ENCODE results near the gene MEIKIN.

MEIKIN gene

GRCh38 chr5:131945551-131946168 lies at the start of gene MEIKIN:
MEIKIN (minus strand) TSS chr5:131945663; CDS start chr5:131945505, 158 bp downstream.
- in situ Hi-C loops (cut with HindIII; ENCODE audit: low sequenced_read_pairs) = no loop called here

- in situ Hi-C loops (cut with HindIII; ENCODE audit: low sequenced_read_pairs) = no loop called here
Observed at GRCh38 chr5:131994533-131995226, 49.2 kb upstream of the MEIKIN start.

GRCh38 chr5:131994090-131994489 lies 48.6 kb upstream of the MEIKIN start:
- in situ Hi-C loops (cut with HindIII; ENCODE audit: low sequenced_read_pairs) = no loop called here

GRCh38 chr5:131993676-131994075 lies 48.2 kb upstream of the MEIKIN start:
- in situ Hi-C loops (cut with HindIII; ENCODE audit: low sequenced_read_pairs) = no loop called here

GRCh38 chr5:131992370-131992769 lies 46.9 kb upstream of the MEIKIN start:
- in situ Hi-C loops (cut with HindIII; ENCODE audit: low sequenced_read_pairs) = no loop called here

GRCh38 chr5:131991593-131992324 lies 46.3 kb upstream of the MEIKIN start:
- in situ Hi-C loops (cut with HindIII; ENCODE audit: low sequenced_read_pairs) = no loop called here

- in situ Hi-C loops (cut with HindIII; ENCODE audit: low sequenced_read_pairs) = no loop called here
Observed at GRCh38 chr5:131990716-131991115, 45.3 kb upstream of the MEIKIN start.

GRCh38 chr5:131988601-131989000 lies 43.1 kb upstream of the MEIKIN start:
- in situ Hi-C loops (cut with HindIII; ENCODE audit: low sequenced_read_pairs) = no loop called here

- in situ Hi-C loops (cut with HindIII; ENCODE audit: low sequenced_read_pairs) = no loop called here
Observed at GRCh38 chr5:131987251-131987650, 41.8 kb upstream of the MEIKIN start.

GRCh38 chr5:131986161-131986912 lies 40.9 kb upstream of the MEIKIN start:
- in situ Hi-C loops (cut with HindIII; ENCODE audit: low sequenced_read_pairs) = no loop called here

GRCh38 chr5:131984956-131985665 lies 39.6 kb upstream of the MEIKIN start:
- in situ Hi-C loops (cut with HindIII; ENCODE audit: low sequenced_read_pairs) = no loop called here

GRCh38 chr5:131983244-131983771 lies 37.8 kb upstream of the MEIKIN start:
- in situ Hi-C loops (cut with HindIII; ENCODE audit: low sequenced_read_pairs) = no loop called here

- in situ Hi-C loops (cut with HindIII; ENCODE audit: low sequenced_read_pairs) = no loop called here
Observed at GRCh38 chr5:131981516-131981915, 36.1 kb upstream of the MEIKIN start.

GRCh38 chr5:131980696-131981095 lies 35.2 kb upstream of the MEIKIN start:
- in situ Hi-C loops (cut with HindIII; ENCODE audit: low sequenced_read_pairs) = no loop called here

- in situ Hi-C loops (cut with HindIII; ENCODE audit: low sequenced_read_pairs) = no loop called here
Observed at GRCh38 chr5:131979816-131980215, 34.4 kb upstream of the MEIKIN start.

GRCh38 chr5:131977212-131977604 lies 31.7 kb upstream of the MEIKIN start:
- in situ Hi-C loops (cut with HindIII; ENCODE audit: low sequenced_read_pairs) = no loop called here

GRCh38 chr5:131976414-131977211 lies 31.1 kb upstream of the MEIKIN start:
- in situ Hi-C loops (cut with HindIII; ENCODE audit: low sequenced_read_pairs) = no loop called here

GRCh38 chr5:131974956-131975726 lies 29.7 kb upstream of the MEIKIN start:
- in situ Hi-C loops (cut with HindIII; ENCODE audit: low sequenced_read_pairs) = no loop called here

- in situ Hi-C loops (cut with HindIII; ENCODE audit: low sequenced_read_pairs) = no loop called here
Observed at GRCh38 chr5:131974622-131974955, 29.1 kb upstream of the MEIKIN start.

Measured in endothelial cell of hepatic sinusoid (primary cell).